OCI-LY1 (cell line): Measurements from ENCODE around the gene MIAT.

Source experiments
- CTCF ChIP-seq: fragments of 200-600 bp; sonication (generic), shearing (Covaris generic); IDR thresholded peaks from 2 replicates; pipeline ENCODE4 v1.5.1; 2017; ENCODE audit warnings: mild to moderate bottlenecking, antibody characterized with exemption, low read length, moderate library complexity, mixed read lengths
- EZH2 ChIP-seq: fragments of 200-600 bp; sonication (generic), shearing (Covaris generic); IDR thresholded peaks from 2 replicates; pipeline ENCODE4 v1.8.0; 2017; ENCODE audit warnings: borderline replicate concordance, mixed run types, mild to moderate bottlenecking, antibody characterized with exemption, low read length, moderate library complexity, mixed read lengths

GRCh38 chr22:26610996-26611395 is 46.4 kb upstream of the MIAT start:
- no peak for TF ChIP-seq CTCF
- TF ChIP-seq EZH2, result no peak
